ENCODE measurements around the gene TUBG1.
A peak's percentile ranks its signal among the peaks of the same experiment; 100 is the strongest.
"Not testable (repeated sequence)": the region's sequence is repeated elsewhere in the genome, so short reads cannot be mapped to it uniquely, and the experiment has no call there.

The TUBG1 gene

GRCh38 chr17:42627032-42627764, 17.7 kb downstream of the TUBG1 start:
- DNase-seq: not testable (repeated sequence)

- no peak for DNase-seq
Observed at GRCh38 chr17:42629411-42630009, 20.0 kb downstream of the TUBG1 start.

- no peak for DNase-seq
Observed at GRCh38 chr17:42632949-42633444, 23.5 kb downstream of the TUBG1 start.

DNA sequence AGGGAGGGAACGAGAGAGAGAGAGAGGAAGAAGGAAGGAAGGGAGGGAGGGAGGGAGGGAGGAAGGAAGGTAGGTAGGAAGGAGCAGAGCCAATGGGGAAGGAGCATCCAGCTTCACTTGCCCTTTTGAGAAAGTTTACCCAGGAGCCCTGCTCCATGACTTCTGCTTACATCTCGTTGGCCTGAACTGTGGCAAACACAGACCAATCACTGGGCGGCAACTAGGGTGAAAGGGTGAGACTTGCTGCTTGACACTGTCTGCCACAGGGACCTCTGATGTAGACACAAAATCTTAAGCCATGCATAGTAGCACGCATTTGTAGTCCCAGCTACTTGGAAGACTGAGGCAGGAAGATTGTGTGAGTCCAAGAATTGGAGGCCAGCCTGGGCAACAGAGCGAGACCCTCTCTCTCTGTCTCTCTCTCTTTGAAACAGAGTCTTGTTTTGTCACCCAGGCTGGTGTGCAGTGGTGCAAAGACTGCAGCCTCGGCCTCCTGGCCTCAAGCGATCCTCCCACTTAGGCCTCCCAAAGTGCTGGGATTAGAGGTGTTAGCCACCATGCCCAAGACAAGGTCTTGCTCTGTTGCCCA, 30.1 kb downstream of the TUBG1 start:
- DNase-seq: no peak

GRCh38 chr17:42640121-42640520, 30.6 kb downstream of the TUBG1 start:
- no peak for DNase-seq

GRCh38 chr17:42642336-42642735, 32.9 kb downstream of the TUBG1 start:
- DNase-seq: no peak

GRCh38 chr17:42647778-42648177, 38.3 kb downstream of the TUBG1 start:
- no peak for DNase-seq

- DNase-seq: no peak
Observed at GRCh38 chr17:42651392-42651791, 41.9 kb downstream of the TUBG1 start.

- DNase-seq: no peak
Observed at GRCh38 chr17:42653179-42654124, 44.0 kb downstream of the TUBG1 start.

DNA sequence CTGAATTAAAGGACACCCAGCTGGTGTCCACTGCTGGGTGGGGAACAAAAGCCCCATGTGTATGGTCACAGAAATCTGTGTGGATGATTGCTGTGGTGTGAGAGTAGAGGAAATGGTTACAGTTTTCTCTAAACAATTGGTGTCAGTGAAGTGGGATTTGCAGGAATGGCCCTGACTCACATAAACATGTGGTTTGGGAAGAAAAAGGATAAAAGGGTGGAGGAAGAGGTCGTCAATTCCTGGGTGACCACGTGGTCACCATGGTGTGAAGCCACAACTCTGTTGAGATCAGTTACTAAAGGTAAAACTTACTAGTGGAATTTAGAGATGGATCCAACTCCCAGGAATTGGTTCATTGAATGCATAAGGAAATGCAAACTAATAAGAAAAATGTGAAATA, 46.0 kb downstream of the TUBG1 start:
- no peak for DNase-seq

GRCh38 chr17:42657824-42658588, 48.5 kb downstream of the TUBG1 start:
- no peak for DNase-seq

GRCh38 chr17:42659079-42659931, 49.8 kb downstream of the TUBG1 start, which contains the start of gene TUBG2:
Gene TUBG2 (plus strand): TSS chr17:42659284. CDS start chr17:42659504, 220 bp downstream.
- peak; percentile 56 for DNase-seq

GRCh38 chr17:42659932-42660274, 50.4 kb downstream of the TUBG1 start:
- not testable (repeated sequence) for DNase-seq

DNA sequence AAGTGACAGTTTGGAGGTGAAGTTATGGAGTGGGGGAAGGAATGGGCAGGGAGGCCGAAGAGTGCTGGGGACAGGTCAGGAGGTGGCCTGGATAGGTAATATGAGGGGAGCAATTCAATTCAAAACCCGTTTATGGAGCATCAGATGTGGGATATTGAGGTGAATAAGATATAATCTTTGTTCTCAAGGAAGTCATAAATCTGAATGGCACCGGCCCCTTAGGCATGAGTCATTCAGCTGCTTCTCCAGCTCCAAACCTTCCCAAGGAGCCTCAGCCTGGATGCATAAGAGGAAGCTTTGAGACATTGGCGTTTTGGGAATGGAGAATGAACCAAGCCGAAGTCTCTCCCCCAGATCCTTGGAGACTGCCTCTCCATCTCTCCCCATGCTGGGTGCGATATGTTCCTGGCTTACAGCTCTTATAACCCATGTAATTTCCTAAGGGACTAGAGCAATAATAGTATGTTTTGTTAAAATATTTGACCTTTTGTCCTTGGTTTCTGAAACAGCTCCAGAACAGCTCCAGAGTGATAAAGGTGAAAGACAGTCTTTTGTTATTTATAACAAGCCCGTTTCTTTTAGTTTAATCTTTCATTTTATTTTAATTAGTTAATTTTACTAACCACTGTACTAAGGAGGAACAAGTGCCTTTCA, 51.3 kb downstream of the TUBG1 start:
- DNase-seq: no peak
